Calu3 (cell line): ENCODE data around the gene KATNB1. TPM values are rescaled to one million over a fixed set of nuclear protein-coding genes. Genes with fewer than 3 reads are reported as not detected.

Experiments used
- BruUV-seq: library from RNA; stranded (reverse); fragments of 400-500 nt; replicated peaks from 2 replicates; lab custom pipeline; 2021; lab: Mats Ljungman, UMichigan
- CTCF ChIA-PET: fragments of 300-600 bp; sonication (Branson Sonifier 250); formaldehyde crosslinking; loops from one replicate; lab custom pipeline; 2022; ENCODE audit warnings: antibody characterized with exemption; lab: Charles Lee
- DNase-seq: peaks from one replicate; pipeline ENCODE4 v3.0.0; 2022
- H3K27ac Mint-ChIP-seq: one replicate; pipeline ENCODE4 v1.8.0; 2022; ENCODE audit warnings: mixed read lengths; ENCODE audit not compliant: unreplicated experiment
- H3K27me3 Mint-ChIP-seq: one replicate; pipeline ENCODE4 v1.8.0; 2022; ENCODE audit warnings: mixed read lengths; ENCODE audit not compliant: unreplicated experiment
- H3K36me3 Mint-ChIP-seq: one replicate; pipeline ENCODE4 v1.8.0; 2022; ENCODE audit warnings: mild to moderate bottlenecking, moderate library complexity, mixed read lengths; ENCODE audit not compliant: insufficient read depth, unreplicated experiment
- H3K4me1 Mint-ChIP-seq: one replicate; pipeline ENCODE4 v1.8.0; 2022; ENCODE audit warnings: mild to moderate bottlenecking, low read depth, mixed read lengths; ENCODE audit not compliant: unreplicated experiment
- H3K4me3 Mint-ChIP-seq: one replicate; pipeline ENCODE4 v1.8.0; 2022; ENCODE audit warnings: mild to moderate bottlenecking, low read depth, moderate library complexity, mixed read lengths; ENCODE audit not compliant: unreplicated experiment
- H3K9me3 Mint-ChIP-seq: one replicate; pipeline ENCODE4 v1.8.0; 2022; ENCODE audit warnings: low read depth, mixed read lengths; ENCODE audit not compliant: unreplicated experiment
- intact Hi-C: fragments of 100-400 bp; cut with micrococcal nuclease; formaldehyde crosslinking; loops from one replicate; pipeline ENCODE4 v1.10.0; 2022; ENCODE audit not compliant: unreplicated experiment
- total RNA-seq: library from RNA; stranded (reverse); gene quantifications from 2 replicates; pipeline ENCODE4 v1.2.3, GENCODE V29; 2022
- TF ChIP-seq, protein P1 (sequence below): fragments of 200-600 bp; IDR thresholded peaks from one replicate; pipeline ENCODE4 v1.8.0; 2022; ENCODE audit warnings: antibody characterized with exemption; ENCODE audit not compliant: unreplicated experiment

KATNB1 gene
- total RNA-seq, 1 experiment from 2014 or later: 28.6 TPM

DNA sequence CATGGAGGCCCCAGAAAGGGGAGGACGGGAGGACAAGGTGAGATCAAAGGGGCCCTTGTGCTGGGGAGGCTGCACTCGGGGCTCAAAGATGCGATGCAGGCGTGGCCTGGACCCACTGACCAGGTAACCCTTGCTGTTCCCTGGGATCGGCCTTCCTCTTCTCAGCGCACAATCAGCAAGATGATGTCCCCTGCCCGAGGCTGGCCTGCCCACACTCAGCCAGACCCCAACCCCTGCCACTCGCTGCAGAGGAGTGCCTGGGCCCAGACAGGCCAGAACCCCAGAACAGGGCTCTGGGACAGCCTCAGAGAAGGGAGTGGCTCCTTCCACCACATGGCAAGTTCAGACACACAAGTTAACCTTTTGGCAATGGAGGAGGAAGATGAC lies 51.9 kb downstream of the KATNB1 start:
- no peak overlapping the region for H3K27ac Mint-ChIP-seq
- TF ChIP-seq, protein P1, sequence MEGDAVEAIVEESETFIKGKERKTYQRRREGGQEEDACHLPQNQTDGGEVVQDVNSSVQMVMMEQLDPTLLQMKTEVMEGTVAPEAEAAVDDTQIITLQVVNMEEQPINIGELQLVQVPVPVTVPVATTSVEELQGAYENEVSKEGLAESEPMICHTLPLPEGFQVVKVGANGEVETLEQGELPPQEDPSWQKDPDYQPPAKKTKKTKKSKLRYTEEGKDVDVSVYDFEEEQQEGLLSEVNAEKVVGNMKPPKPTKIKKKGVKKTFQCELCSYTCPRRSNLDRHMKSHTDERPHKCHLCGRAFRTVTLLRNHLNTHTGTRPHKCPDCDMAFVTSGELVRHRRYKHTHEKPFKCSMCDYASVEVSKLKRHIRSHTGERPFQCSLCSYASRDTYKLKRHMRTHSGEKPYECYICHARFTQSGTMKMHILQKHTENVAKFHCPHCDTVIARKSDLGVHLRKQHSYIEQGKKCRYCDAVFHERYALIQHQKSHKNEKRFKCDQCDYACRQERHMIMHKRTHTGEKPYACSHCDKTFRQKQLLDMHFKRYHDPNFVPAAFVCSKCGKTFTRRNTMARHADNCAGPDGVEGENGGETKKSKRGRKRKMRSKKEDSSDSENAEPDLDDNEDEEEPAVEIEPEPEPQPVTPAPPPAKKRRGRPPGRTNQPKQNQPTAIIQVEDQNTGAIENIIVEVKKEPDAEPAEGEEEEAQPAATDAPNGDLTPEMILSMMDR: no peak

DNA sequence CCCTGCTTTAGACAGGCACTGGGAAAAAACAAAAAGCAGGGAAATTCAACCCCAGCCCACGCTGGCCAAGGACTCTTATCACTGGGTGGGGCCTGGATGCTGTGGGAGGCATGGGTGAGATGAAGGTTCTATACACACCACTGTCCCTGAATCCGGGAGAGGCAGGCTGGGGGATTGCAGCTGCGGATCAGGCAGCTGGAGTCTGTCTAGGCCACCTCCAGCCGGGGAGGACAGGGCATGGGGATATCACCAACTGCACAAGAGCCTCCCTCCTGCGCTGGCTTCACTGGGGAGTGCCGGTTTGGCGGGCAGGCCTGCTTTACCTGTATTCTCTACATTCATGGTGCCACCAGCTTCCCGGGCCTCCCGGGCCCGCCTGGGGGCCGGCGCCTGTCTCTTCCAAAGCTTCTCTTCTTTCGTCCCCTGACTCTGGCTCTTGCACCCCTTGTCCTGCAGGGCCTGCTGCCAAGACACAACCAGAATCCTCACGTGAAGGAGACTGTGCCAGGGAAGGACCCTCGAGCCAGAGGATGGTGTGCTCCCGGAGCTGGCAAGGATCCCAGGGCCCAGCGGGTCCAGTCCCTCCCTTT lies 52.8 kb downstream of the KATNB1 start:
- Mint-ChIP-seq H3K4me1 (peaks cover 1% of the 10 kb centered on the region), H3K9me3 (no peaks in the 10 kb centered on the region), H3K27me3 (no peaks in the 10 kb centered on the region), H3K36me3 (peaks cover 45% of the 10 kb centered on the region), H3K27ac (no peak overlapping the region), H3K4me3 (no peak overlapping the region)
- DNase-seq: no peak
- CTCF ChIA-PET: interaction anchor here (1.6 kb wide), 1 partner anchor 75 kb away, joined by 7 read pairs; no protein-coding TSS in a partner anchor
- TF ChIP-seq, protein P1: no peak
- no TSS peak for BruUV-seq
- intact Hi-C loops: no loop called here

More for the DNA sequence above, 51.9 kb downstream of the KATNB1 start:
- Mint-ChIP-seq H3K4me1 (peaks cover 10% of the 10 kb centered on the region), H3K27me3 (no peaks in the 10 kb centered on the region), H3K9me3 (no peaks in the 10 kb centered on the region), H3K36me3 (peaks cover 39% of the 10 kb centered on the region), H3K4me3 (no peak overlapping the region)
- no TSS peak for BruUV-seq
- CTCF ChIA-PET: interaction anchor here (0.8 to 1.6 kb wide), 2 partner anchors 8 to 76 kb away, joined by 3 to 7 read pairs; no protein-coding TSS in a partner anchor
- no peak for DNase-seq
- intact Hi-C loops: no loop called here

GRCh38 chr16:57788951-57789350 lies 53.4 kb downstream of the KATNB1 start:
- TF ChIP-seq, protein P1: no peak
- no peaks in the 10 kb centered on the region for H3K9me3 Mint-ChIP-seq
- no peak overlapping the region for H3K27ac Mint-ChIP-seq
- peaks cover 43% of the 10 kb centered on the region for H3K36me3 Mint-ChIP-seq
- CTCF ChIA-PET: no interaction called here
- H3K27me3 Mint-ChIP-seq: no peaks in the 10 kb centered on the region
- BruUV-seq: no TSS peak
- H3K4me1 Mint-ChIP-seq: no peaks in the 10 kb centered on the region
- intact Hi-C loops: no loop called here
- DNase-seq: no peak
- no peak overlapping the region for H3K4me3 Mint-ChIP-seq

GRCh38 chr16:57791195-57791892 lies 55.8 kb downstream of the KATNB1 start:
- no peak for DNase-seq
- TF ChIP-seq, protein P1: no peak
- CTCF ChIA-PET: no interaction called here
- BruUV-seq: no TSS peak
- H3K4me1 Mint-ChIP-seq: no peaks in the 10 kb centered on the region
- H3K36me3 Mint-ChIP-seq: peaks cover 35% of the 10 kb centered on the region
- H3K9me3 Mint-ChIP-seq: no peaks in the 10 kb centered on the region
- H3K4me3 Mint-ChIP-seq: no peak overlapping the region
- no peak overlapping the region for H3K27ac Mint-ChIP-seq
- no peaks in the 10 kb centered on the region for H3K27me3 Mint-ChIP-seq
- intact Hi-C loops: no loop called here
